HK-2 (cell line): ENCODE data around the gene SMURF2.
"Not testable (repeated sequence)": the region's sequence is repeated elsewhere in the genome, so short reads cannot be mapped to it uniquely, and the experiment has no call there.

Experiments
- DNase-seq: peaks from one replicate; pipeline ENCODE4 v3.0.0-alpha.2; 2018; ENCODE audit not compliant: unreplicated experiment

The SMURF2 gene

GRCh38 chr17:64632194-64632593 is 29.9 kb downstream of the SMURF2 start:
- DNase-seq: peak; percentile 39

GRCh38 chr17:64630309-64631223 is 31.5 kb downstream of the SMURF2 start:
- no peak for DNase-seq

- DNase-seq: no peak
Observed at GRCh38 chr17:64628641-64629040, 33.5 kb downstream of the SMURF2 start.

GRCh38 chr17:64627797-64628196 is 34.3 kb downstream of the SMURF2 start:
- DNase-seq: no peak

- no peak for DNase-seq
Observed at GRCh38 chr17:64626827-64627226, 35.3 kb downstream of the SMURF2 start.

- no peak for DNase-seq
Observed at GRCh38 chr17:64625541-64625940, 36.6 kb downstream of the SMURF2 start.

- DNase-seq: no peak
Observed at GRCh38 chr17:64622931-64623654, 39.0 kb downstream of the SMURF2 start.

- DNase-seq: no peak
Observed at GRCh38 chr17:64621772-64622171, 40.3 kb downstream of the SMURF2 start.

- no peak for DNase-seq
Observed at GRCh38 chr17:64618848-64619247, 43.3 kb downstream of the SMURF2 start.

GRCh38 chr17:64617125-64617780 is 44.9 kb downstream of the SMURF2 start:
- DNase-seq: no peak

- no peak for DNase-seq
Observed at GRCh38 chr17:64615028-64615677, 47.0 kb downstream of the SMURF2 start.

GRCh38 chr17:64614266-64615027 is 47.7 kb downstream of the SMURF2 start:
- no peak for DNase-seq

GRCh38 chr17:64611369-64611768 is 50.7 kb downstream of the SMURF2 start:
- DNase-seq: no peak

- DNase-seq: not testable (repeated sequence)
Observed at GRCh38 chr17:64610244-64610643, 51.9 kb downstream of the SMURF2 start.

GRCh38 chr17:64608571-64608981 is 53.5 kb downstream of the SMURF2 start:
- no peak for DNase-seq

- no peak for DNase-seq
Observed at GRCh38 chr17:64607862-64608565, 54.1 kb downstream of the SMURF2 start.

- DNase-seq: not testable (repeated sequence)
Observed at GRCh38 chr17:64604532-64604931, 57.6 kb downstream of the SMURF2 start.

GRCh38 chr17:64603987-64604386 is 58.1 kb downstream of the SMURF2 start:
- DNase-seq: no peak

GRCh38 chr17:64599827-64600226 is 62.3 kb downstream of the SMURF2 start:
- no peak for DNase-seq

GRCh38 chr17:64599187-64599676 is 62.9 kb downstream of the SMURF2 start:
- no peak for DNase-seq
